Activated CD8-positive, alpha-beta memory T cell treated with anti-CD3 and anti-CD28 coated beads for 4 hours (primary cell): ENCODE results near the gene FEZ2.
"Not testable (repeated sequence)": the region's sequence is repeated elsewhere in the genome, so short reads cannot be mapped to it uniquely, and the experiment has no call there.

Source experiments
- DNase-seq, 2 donors: peaks; one replicate each; pipeline ENCODE4 v3.0.0-alpha.2; 2020; ENCODE audit warnings: low read depth in 2 of 2

Gene FEZ2

GRCh38 chr2:36597532-36598377 lies at the start of gene FEZ2:
Gene FEZ2, minus strand, starts transcription at chr2:36598168. Its CDS starts 26 bp downstream, at chr2:36598142.
- peak; percentile 24 to 25 for DNase-seq

GRCh38 chr2:36634981-36635597 lies 37.1 kb upstream of the FEZ2 start:
- DNase-seq = no peak

GRCh38 chr2:36633470-36634092 lies 35.6 kb upstream of the FEZ2 start:
- no peak for DNase-seq

- DNase-seq = no peak
Observed at GRCh38 chr2:36626756-36627155, 28.8 kb upstream of the FEZ2 start.

GRCh38 chr2:36626071-36626470 lies 28.1 kb upstream of the FEZ2 start:
- no peak for DNase-seq

GRCh38 chr2:36625304-36625703 lies 27.3 kb upstream of the FEZ2 start:
- no peak for DNase-seq

- no peak for DNase-seq
Observed at GRCh38 chr2:36620321-36620720, 22.4 kb upstream of the FEZ2 start.

GRCh38 chr2:36618381-36618780 lies 20.4 kb upstream of the FEZ2 start:
- DNase-seq = no peak

- no peak for DNase-seq
Observed at GRCh38 chr2:36616947-36617346, 19.0 kb upstream of the FEZ2 start.

GRCh38 chr2:36615222-36615621 lies 17.3 kb upstream of the FEZ2 start:
- DNase-seq = no peak

GRCh38 chr2:36613801-36614200 lies 15.8 kb upstream of the FEZ2 start:
- no peak for DNase-seq

GRCh38 chr2:36611316-36611990 lies 13.5 kb upstream of the FEZ2 start:
- DNase-seq = no peak

- no peak for DNase-seq
Observed at GRCh38 chr2:36609507-36609906, 11.5 kb upstream of the FEZ2 start.

GRCh38 chr2:36607947-36608346 lies 10.0 kb upstream of the FEZ2 start:
- DNase-seq = no peak

- DNase-seq = no peak
Observed at GRCh38 chr2:36606925-36607324, 9.0 kb upstream of the FEZ2 start.

GRCh38 chr2:36605273-36605672 lies 7.3 kb upstream of the FEZ2 start:
- no peak for DNase-seq

GRCh38 chr2:36603629-36604028 lies 5.7 kb upstream of the FEZ2 start:
- not testable (repeated sequence) for DNase-seq

- DNase-seq = no peak
Observed at GRCh38 chr2:36597003-36597531, 901 bp downstream of the FEZ2 start.

GRCh38 chr2:36596397-36596796 lies 1.6 kb downstream of the FEZ2 start:
- DNase-seq = no peak

- no peak for DNase-seq
Observed at GRCh38 chr2:36594849-36595248, 3.1 kb downstream of the FEZ2 start.

GRCh38 chr2:36589230-36589630 lies 8.7 kb downstream of the FEZ2 start:
- DNase-seq = no peak

GRCh38 chr2:36587556-36587955 lies 10.4 kb downstream of the FEZ2 start:
- no peak for DNase-seq
